NCI-H146 (cell line): Measurements from ENCODE around the gene UBE2L3.
"Not testable (repeated sequence)": the region's sequence is repeated elsewhere in the genome, so short reads cannot be mapped to it uniquely, and the experiment has no call there.

ENCODE experiments used
- DNase-seq: peaks from one replicate; lab custom pipeline; 2025; lab: John Stamatoyannopoulos, UW

The UBE2L3 gene

GRCh38 chr22:21602579-21602978 lies 35.1 kb downstream of the UBE2L3 start:
- DNase-seq, result no peak

DNA sequence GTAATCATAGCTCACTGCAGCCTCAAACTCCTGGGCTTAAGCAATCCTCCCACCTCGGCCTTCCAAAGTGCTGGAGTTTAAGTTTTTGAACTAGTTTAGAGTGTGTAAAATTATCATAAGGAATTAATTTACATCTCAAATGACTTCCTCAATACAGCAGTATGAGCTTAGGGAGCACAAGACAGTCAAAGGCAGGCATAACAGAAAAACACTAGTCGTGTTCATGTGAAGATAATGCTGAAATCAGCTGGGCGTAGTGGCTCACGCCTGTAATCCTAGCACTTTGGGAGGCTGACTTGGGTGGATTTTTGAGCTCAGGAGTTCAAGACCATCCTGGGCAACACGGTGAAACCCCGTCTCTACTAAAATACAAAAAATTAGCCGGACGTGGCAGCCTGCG lies 36.5 kb downstream of the UBE2L3 start:
- no peak for DNase-seq

DNA sequence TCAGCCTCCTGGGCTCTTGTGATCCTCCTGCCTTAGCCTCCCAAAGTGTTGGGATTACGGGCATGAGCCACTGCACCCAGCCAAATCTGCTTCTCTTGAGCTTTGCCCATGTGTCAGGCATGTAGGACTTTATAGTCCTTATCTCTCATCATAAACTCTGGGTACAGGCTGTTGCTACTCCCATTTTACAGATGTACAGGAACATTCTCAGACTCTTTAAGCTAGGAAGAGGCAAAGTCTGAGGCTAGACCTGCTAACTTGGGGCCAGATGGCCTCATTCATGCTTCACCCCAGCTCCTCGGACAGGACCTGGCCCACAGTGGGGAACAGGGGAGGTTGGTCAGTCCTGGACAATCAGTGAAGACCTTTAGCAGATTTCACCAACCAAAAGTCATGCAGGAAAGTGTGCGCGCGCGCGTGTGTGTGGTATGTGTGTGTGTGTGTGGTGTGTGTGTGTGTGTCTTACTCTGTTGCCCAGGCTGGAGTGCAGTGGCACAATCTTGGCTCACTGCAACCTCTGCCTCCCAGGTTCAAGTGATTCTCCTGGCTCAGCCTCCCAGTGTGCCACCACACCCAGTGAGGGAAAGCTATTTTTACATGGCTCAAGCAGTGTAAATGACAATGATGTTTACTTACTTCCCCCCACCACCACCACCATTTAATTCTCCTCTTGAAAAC lies 38.5 kb downstream of the UBE2L3 start:
- DNase-seq, result no peak

GRCh38 chr22:21606775-21607174 lies 39.3 kb downstream of the UBE2L3 start:
- DNase-seq, result no peak

GRCh38 chr22:21609556-21610157 lies 42.1 kb downstream of the UBE2L3 start:
- DNase-seq, result not testable (repeated sequence)

DNA sequence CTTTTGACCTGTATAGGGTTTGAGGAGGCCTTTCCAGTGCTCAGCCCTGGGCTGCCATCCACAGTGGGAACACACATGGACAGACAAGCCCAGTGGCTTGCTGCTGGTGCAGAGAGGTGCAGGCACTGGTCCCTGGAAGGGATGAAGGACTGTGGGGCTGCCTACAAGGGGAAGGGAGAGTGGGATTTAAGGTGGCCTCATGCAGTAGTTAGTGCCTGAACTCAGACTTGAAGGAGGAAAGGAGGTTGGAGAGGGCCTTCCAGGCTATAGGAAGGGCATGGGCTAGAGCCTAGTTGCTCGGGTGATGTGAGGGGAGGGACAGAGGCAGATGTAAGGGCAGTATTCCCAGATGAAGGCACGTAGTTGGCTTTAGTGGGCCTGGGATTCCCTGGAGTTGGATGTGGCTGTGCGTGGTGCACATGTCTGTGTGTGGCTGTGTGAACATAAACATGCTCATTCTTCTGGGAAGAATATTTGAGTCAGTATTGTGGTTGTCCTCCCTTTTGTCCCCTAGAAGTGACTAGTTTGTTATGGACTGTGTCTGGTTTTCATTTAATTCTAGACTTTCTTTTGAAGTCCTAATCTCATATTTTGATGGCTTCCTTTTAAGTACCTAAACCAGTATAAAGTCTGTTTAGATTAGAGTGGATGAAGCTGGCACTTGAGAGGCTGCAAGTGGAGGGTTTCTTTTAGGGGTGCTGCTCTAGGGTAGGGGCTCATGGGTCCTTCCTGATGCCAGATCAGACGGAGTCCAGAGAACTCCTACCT lies 43.9 kb downstream of the UBE2L3 start:
- DNase-seq, result no peak

DNA sequence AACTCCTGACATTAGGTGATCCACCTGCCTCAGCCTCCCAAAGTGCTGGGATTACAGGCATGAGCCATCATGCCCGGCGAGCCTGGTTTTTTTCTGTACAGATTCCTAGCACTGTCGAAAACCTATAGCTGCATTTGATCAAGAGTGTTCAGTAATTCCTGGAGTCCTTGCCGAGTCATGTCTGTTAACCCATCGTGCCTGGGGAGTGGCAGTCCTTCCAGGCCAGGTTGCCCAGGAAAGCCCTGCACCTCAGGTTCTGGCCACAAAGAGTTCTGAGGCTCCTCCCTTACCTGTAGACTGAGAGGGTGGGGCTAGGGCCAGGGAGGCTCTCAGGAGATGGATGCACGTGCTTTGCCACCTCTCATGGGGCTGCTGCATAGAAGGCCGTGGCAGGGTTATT lies 45.3 kb downstream of the UBE2L3 start:
- no peak for DNase-seq

- DNase-seq, result no peak
Measured at GRCh38 chr22:21613553-21614233, 46.2 kb downstream of the UBE2L3 start.

GRCh38 chr22:21615731-21616130 lies 48.2 kb downstream of the UBE2L3 start:
- DNase-seq, result no peak

DNA sequence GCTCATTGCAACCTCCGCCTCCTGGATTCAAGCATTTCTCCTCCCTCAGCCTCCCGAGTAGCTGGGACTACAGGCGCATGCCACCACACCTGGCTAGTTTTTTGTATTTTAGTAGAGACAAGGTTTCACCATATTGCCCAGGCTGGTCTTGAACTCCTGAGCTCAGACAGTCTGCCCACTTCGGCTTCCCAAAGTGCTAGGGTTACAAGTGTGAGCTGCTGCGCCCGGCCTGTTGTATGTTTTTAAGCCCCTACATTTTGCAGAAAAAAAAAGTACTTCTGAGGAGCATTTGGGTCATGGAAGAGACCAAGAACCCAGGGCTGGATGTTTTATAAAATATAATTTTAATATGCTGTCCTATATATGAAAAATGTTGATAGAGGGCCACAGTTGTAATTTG lies 49.8 kb downstream of the UBE2L3 start:
- not testable (repeated sequence) for DNase-seq

GRCh38 chr22:21621025-21621424 lies 53.5 kb downstream of the UBE2L3 start:
- no peak for DNase-seq

DNA sequence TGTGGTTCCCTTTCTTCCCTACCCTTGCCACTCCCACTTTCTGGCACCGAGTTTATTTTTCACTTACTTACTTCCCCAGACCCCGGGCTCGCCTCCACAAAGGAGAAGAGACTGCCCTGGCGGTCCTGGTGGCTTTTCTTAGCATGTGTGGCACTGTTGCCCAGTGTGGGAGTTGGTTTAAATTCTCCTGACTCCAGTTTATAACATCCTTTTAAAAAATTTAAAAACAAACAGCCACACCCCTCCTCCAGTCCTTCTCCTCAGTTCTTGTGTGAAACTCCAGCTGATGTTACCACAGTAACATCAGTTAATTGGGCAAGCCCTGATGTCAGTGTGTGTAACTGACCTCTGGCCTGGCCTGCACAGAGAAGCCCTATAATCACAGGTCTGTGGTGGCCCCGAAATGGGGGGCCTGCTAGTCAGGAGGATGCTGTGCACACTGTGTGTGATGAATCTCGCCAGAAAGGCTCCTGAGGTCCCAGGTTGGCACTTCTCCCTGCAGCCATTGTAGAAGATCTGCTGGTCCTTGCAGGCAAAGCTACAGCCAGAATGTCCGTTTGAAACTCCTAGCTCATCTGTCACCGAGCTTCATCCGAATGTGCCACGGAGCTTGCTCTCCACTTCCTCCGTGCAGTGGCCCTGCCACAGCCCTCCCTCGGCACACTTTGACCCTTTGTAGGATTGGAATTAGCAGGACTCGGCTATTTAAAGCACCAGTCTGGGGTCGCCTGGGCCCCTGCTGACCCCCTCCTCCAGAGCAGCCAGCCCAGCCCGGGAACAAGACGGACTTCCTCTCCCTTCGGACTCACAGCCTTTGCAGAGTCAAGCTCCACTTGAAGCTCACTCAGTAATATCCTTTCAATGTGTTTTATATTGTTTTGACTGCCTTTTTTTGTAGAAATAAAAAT lies 54.8 kb downstream of the UBE2L3 start:
- no peak for DNase-seq

GRCh38 chr22:21622919-21623647 lies 55.6 kb downstream of the UBE2L3 start:
- DNase-seq, result no peak

DNA sequence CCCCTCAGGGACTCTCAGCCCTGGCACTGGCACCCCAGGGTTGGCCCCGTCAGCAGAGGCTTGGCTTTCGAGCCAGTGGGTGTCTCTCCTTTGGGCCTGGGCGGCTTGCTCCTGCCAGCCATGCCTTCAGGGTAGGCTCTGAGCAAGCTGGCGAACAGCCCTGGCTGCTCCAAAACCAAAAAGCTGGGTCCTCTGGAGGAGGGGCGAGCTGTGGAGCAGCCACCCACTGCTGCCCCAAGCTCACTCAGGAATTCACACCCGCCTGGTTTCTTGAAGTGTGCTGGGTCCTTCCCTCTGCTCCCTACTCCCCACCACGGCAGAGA lies 56.1 kb downstream of the UBE2L3 start:
- no peak for DNase-seq

- DNase-seq, result no peak
Measured at GRCh38 chr22:21624120-21624879, 56.8 kb downstream of the UBE2L3 start.

DNA sequence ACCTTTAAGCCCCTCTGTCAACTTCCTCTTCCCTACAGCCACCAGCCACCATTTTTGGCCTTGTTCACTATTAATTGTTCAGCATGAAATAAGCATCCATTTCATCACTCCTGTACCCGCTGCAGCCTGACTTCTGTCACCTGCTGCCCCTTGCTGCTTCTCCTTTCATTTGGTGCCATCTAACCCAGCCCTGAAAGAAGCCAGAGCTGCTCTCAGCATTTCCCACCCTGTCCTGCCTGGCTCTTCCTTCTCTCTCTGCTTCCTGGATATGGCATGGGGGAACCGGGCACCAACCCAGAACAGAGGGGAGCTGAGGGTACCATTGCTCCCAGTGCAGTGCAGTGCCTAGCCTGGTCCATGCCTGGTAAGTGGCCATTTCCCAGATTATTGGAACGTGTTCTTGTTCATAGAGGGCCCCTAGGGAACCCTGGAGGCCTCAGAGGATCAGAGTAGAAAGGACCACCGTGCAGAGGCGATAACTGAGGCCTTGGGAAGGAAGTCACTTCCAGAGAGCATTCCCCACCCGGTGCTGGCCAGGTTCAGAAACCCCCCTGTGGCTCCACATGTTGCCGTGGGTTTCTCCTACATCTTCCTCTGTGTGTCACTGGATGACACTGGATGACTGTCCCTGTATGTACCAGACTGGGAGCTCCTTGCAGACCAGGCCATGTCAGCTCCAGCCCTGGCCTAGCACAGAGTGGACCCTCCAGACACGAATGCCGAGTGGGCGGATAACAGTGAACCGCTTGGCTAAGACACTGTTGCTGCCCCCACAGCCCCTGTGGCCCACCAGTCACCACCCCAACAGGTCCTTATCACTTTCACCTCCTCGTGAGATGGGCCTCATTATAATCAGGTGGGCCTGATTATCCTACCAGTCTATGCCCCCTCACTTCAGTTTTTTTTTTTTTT lies 57.6 kb downstream of the UBE2L3 start:
- no peak for DNase-seq

- DNase-seq, result no peak
Measured at GRCh38 chr22:21626073-21626734, 58.7 kb downstream of the UBE2L3 start.

GRCh38 chr22:21626735-21627469 lies 59.4 kb downstream of the UBE2L3 start:
- DNase-seq, result no peak
